ENCODE results near the gene RPL23. TPM values are rescaled to one million over a fixed set of nuclear protein-coding genes. Genes with fewer than 3 reads are reported as not detected.

The RPL23 gene
- total RNA-seq, 2 experiments from 2014 or later: 1,908 to 1,957 TPM

DNA sequence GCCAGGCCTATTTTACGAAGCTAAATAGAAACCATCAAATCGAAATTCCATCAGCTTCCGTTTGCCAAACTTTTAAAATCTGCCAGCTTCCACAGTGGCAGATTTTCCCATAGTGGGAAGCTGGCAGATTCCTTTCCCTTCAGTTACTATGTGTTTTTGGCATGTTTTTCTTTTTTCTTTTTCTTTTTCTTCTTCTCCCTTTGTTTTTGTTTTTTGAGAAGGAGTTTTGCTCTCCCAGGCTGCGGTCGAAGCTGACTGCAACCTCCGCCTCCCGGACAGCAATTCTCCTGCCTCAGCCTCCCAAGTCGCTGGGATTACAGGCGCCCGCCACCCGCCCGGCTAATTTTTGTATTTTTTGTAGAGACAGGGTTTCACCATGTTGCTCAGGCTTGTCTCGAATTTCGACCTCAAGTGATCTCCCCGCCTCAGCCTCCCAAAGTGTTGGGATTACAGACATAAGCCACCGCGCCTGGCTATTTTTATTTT lies 27.7 kb downstream of the RPL23 start:
- POLR2A ChIA-PET: interaction anchor here (0.5 to 3.6 kb wide), 6 partner anchors 8 to 137 kb away, joined by 3 to 48 read pairs (median 4); partner anchors contain the start of genes PSMB3 and RPL23
- H3K27ac Mint-ChIP-seq: peak overlapping the region; percentile 100
- no peaks in the 10 kb centered on the region for H3K9me3 Mint-ChIP-seq
- no peak for ATAC-seq
- CTCF ChIA-PET: interaction anchor here (1.0 to 1.3 kb wide), 2 partner anchors 121 to 157 kb away, joined by 3 read pairs; no protein-coding TSS in a partner anchor
- peak overlapping the region; percentile 93 for H3K4me3 Mint-ChIP-seq
- peaks cover 26% of the 10 kb centered on the region for H3K4me1 Mint-ChIP-seq (ENCODE audit: low read depth)
- intact Hi-C loops (cut with micrococcal nuclease): no loop called here
- TF ChIP-seq, protein P1, sequence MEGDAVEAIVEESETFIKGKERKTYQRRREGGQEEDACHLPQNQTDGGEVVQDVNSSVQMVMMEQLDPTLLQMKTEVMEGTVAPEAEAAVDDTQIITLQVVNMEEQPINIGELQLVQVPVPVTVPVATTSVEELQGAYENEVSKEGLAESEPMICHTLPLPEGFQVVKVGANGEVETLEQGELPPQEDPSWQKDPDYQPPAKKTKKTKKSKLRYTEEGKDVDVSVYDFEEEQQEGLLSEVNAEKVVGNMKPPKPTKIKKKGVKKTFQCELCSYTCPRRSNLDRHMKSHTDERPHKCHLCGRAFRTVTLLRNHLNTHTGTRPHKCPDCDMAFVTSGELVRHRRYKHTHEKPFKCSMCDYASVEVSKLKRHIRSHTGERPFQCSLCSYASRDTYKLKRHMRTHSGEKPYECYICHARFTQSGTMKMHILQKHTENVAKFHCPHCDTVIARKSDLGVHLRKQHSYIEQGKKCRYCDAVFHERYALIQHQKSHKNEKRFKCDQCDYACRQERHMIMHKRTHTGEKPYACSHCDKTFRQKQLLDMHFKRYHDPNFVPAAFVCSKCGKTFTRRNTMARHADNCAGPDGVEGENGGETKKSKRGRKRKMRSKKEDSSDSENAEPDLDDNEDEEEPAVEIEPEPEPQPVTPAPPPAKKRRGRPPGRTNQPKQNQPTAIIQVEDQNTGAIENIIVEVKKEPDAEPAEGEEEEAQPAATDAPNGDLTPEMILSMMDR (IDR thresholded peaks at IDR 0.05): no peak
- no peak for DNase-seq
- peaks cover 21% of the 10 kb centered on the region for H3K36me3 Mint-ChIP-seq (ENCODE audit: low read depth)
- no peaks in the 10 kb centered on the region for H3K27me3 Mint-ChIP-seq

DNA sequence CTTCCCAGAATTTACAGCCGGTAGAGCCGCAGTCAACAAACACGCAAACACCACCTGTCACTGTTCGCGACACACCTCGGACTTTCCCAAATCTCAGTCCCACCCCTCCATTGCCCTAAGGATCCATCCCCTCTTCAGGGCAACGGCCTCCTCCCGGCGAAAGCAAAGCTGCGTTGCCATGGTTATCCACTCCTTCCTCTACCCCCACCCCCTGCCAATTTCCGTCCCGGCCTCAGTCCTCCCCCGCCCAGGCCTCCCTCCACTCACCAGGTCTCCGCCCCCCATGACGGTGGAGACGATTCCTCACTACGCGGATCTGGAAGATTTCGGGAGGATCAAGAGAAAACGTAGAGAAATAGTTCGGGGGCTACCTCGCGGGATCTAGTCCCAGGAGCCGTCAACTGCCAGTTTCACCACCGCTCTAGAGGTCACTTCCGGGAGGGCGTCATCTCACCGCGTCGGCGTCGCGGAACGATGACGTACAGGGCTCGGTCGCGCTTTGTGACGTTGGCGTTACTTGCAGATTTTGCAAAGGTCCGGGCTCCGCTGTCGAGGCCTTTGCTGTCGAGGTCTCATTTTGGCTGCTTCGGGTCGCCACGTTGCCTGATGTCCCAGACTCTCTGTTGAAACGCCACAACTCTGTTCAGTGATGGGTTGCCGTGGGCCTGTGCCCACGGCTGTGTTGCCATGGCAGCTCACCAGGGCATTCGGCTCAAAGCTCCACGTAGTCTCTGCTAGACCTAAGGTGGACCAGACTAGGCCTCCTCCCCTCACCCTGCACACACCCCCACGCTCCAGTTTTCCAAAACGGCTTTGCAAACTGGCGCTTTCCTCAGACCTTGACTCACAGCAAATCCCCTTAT lies 28.4 kb downstream of the RPL23 start, which contains the start of gene CWC25:
Gene CWC25 (minus strand): TSS at position 423 of the 863 bp plus-strand sequence. CDS start 138 bp downstream, at position 285.
- Mint-ChIP-seq H3K9me3 (no peaks in the 10 kb centered on the region), H3K4me1 (ENCODE audit: low read depth) (peaks cover 32% of the 10 kb centered on the region), H3K4me3 (peak within 1 kb of the TSS; percentile 93), H3K27me3 (no peaks in the 10 kb centered on the region), H3K27ac (peak within 1 kb of the TSS; percentile 100), H3K36me3 (ENCODE audit: low read depth) (peaks cover 27% of the 10 kb centered on the region)
- intact Hi-C loops (cut with micrococcal nuclease): no loop called here
- ATAC-seq: peak; percentile 85
- peak; percentile 95 for DNase-seq
- ChIA-PET POLR2A (interaction anchor here (0.5 to 3.6 kb wide), 8 partner anchors 8 to 375 kb away, joined by 3 to 48 read pairs (median 4); partner anchors contain the start of genes PIP4K2B, PSMB3, RPL19 and RPL23), CTCF (interaction anchor here (1.0 to 1.3 kb wide), 2 partner anchors 122 to 158 kb away, joined by 3 read pairs; no protein-coding TSS in a partner anchor)
- TF ChIP-seq, protein P1 (IDR thresholded peaks at IDR 0.05): no peak

DNA sequence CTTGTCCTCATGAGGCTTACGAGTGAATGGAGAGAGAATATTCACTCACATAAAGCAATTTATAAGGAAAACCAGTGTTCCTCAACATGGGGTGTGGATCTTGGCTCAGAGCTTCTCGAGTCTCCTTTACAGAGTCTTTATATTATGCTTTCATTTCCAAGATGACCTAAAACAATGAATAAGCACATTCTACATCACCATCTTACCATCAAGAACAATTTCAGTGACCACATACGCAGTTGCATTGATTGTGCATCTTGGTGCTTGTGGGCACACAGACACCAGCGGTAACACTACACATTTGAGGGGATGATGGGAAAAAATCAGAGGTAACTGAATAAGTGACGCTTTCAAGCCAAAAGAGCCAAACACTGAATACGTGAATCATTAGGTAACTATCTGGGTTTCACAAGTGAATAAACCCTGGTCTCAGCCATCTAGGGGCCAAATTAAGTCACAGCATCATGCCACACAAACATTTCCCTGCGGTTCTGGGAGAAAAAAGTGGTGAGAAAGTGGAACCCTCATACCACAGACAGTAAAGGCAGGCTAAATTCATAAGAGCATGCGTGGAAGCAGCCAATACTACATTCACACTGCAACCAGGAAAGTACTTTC lies 37.8 kb downstream of the RPL23 start:
- DNase-seq: peak; percentile 46
- TF ChIP-seq, protein P1 (IDR thresholded peaks at IDR 0.05): peak; percentile 29
- intact Hi-C loops (cut with micrococcal nuclease): no loop called here
- Mint-ChIP-seq H3K4me3 (no peak overlapping the region), H3K27ac (peak overlapping the region; percentile 37), H3K36me3 (ENCODE audit: low read depth) (peaks cover 24% of the 10 kb centered on the region), H3K4me1 (ENCODE audit: low read depth) (peaks cover 10% of the 10 kb centered on the region), H3K27me3 (no peaks in the 10 kb centered on the region), H3K9me3 (no peaks in the 10 kb centered on the region)
- peak; percentile 83 for ATAC-seq
- ChIA-PET POLR2A (interaction anchor here (1.1 to 1.5 kb wide), 2 partner anchors 10 to 48 kb away, joined by 3 to 4 read pairs; partner anchors contain the start of gene CWC25), CTCF (no interaction called here)

DNA sequence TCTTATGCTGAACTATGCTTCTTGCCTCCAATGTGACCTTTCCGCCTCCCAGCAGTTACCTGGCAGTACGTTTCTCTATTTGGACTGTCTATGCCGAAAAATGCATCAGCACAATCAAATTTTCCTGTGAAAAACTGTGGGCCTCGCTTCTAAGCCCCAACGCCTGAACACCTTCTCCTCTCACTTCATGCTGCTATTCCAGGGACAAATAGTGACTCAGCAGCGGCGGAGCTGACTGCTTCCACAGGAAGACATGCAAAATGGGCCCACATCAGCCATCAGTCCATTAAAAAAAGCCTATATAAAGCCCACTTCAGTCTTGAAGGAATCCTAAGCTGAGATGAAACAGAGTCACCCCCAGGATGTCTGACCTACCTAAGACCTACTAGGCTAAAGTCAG lies 43.7 kb downstream of the RPL23 start:
- H3K4me3 Mint-ChIP-seq: no peak overlapping the region
- TF ChIP-seq, protein P1 (IDR thresholded peaks at IDR 0.05): no peak
- H3K36me3 Mint-ChIP-seq (ENCODE audit: low read depth): peaks cover 39% of the 10 kb centered on the region
- no peaks in the 10 kb centered on the region for H3K27me3 Mint-ChIP-seq
- no peak overlapping the region for H3K27ac Mint-ChIP-seq
- H3K4me1 Mint-ChIP-seq (ENCODE audit: low read depth): no peaks in the 10 kb centered on the region
- ATAC-seq (no peak), DNase-seq (no peak)
- intact Hi-C loops (cut with micrococcal nuclease): no loop called here
- ChIA-PET POLR2A (interaction anchor here (1.0 to 1.2 kb wide), 2 partner anchors 8 to 48 kb away, joined by 3 to 4 read pairs; no protein-coding TSS in a partner anchor), CTCF (interaction anchor here (1.3 to 1.6 kb wide), 2 partner anchors 12 to 75 kb away, joined by 3 to 4 read pairs; no protein-coding TSS in a partner anchor)
- H3K9me3 Mint-ChIP-seq: no peaks in the 10 kb centered on the region
